ENCODE measurements around the gene MYBPC1. TPM values are rescaled to one million over a fixed set of nuclear protein-coding genes. Genes with fewer than 3 reads are reported as not detected.

MYBPC1 gene
- total and polyA plus RNA-seq, 9 of the 15 experiments (the other 6 are each of a cell fraction or from before 2014, with no cell fraction given): not detected

DNA sequence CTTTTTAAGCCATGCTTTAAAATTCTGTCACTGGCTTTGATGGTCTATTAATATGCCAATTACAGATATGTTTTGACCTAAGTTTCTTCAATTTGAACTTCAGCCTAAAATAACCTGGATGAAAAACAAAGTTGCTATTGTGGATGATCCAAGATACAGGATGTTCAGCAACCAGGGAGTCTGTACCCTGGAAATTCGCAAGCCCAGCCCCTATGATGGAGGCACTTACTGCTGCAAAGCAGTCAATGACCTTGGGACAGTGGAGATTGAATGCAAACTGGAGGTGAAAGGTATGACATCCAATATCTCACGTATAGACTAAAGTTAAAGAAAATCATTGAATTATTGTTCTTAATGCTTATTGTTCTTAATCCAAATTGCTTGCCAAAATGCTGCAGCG lies 85.5 kb downstream of the MYBPC1 start (continued):
- TF ChIP-seq ZNF318 (IDR thresholded peaks at IDR 0.05; ENCODE audit: borderline replicate concordance in 1 of 2, low read depth in 1 of 2): no peak
- TF ChIP-seq ZNF57 (CRISPR knock-in tag; IDR thresholded peaks at IDR 0.05): no peak
- TF ChIP-seq CSDE1 (IDR thresholded peaks at IDR 0.05): no peak
- TF ChIP-seq C11orf30 (IDR thresholded peaks at IDR 0.05; ENCODE audit: low read depth): no peak
- no peak for TF ChIP-seq ZNF717 (CRISPR knock-in tag; IDR thresholded peaks at IDR 0.05)
- TF ChIP-seq FOXA3 (CRISPR knock-in tag; conservative IDR thresholded peaks at IDR 0.05 in 1 of 2, IDR thresholded peaks at IDR 0.05 in 1 of 2): no peak
- TF ChIP-seq ZEB2 (IDR thresholded peaks at IDR 0.05): no peak
- no peak for TF ChIP-seq FOXM1 (IDR thresholded peaks at IDR 0.05; ENCODE audit: low read depth)
- TF ChIP-seq FOXM1 (CRISPR knock-in tag; IDR thresholded peaks at IDR 0.05; ENCODE audit: low read depth): no peak

All from K562 (cell line).